OCI-LY7 (cell line): ENCODE results near the gene CACNA1D.

ENCODE experiments used
- EZH2phosphoT487 ChIP-seq: fragments of 200-600 bp; sonication (generic); IDR thresholded peaks from 2 replicates; pipeline ENCODE4 v1.6.1; 2018; ENCODE audit warnings: low read depth, borderline replicate concordance, mild to moderate bottlenecking, mixed run types, antibody characterized with exemption, low read length, moderate library complexity, mixed read lengths
- TF ChIP-seq, protein P1 (sequence below): fragments of 200-600 bp; sonication (generic); conservative IDR thresholded peaks from 2 replicates; pipeline ENCODE4 v1.5.1; 2014; ENCODE audit warnings: mild to moderate bottlenecking, antibody characterized with exemption, low read length, moderate library complexity, mixed read lengths

DNA sequence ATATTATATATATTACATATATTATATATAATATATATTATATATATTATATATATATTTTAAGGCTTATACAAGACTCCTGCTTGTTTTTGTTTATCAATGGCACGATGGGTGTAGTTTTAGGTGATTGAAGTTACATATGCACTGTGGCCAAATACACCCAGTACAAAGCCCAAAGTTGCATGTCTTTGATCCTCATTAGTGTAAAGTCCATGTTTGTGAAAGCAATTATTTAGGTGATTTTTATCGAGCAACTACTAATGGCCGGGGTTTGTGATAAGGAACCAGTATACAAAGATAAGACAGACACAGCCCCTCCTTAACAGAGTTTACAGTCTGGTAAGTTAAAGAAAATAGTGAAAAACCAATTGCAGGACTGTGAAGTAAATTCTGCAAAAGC, 197.5 kb downstream of the CACNA1D start:
- TF ChIP-seq, protein P1, sequence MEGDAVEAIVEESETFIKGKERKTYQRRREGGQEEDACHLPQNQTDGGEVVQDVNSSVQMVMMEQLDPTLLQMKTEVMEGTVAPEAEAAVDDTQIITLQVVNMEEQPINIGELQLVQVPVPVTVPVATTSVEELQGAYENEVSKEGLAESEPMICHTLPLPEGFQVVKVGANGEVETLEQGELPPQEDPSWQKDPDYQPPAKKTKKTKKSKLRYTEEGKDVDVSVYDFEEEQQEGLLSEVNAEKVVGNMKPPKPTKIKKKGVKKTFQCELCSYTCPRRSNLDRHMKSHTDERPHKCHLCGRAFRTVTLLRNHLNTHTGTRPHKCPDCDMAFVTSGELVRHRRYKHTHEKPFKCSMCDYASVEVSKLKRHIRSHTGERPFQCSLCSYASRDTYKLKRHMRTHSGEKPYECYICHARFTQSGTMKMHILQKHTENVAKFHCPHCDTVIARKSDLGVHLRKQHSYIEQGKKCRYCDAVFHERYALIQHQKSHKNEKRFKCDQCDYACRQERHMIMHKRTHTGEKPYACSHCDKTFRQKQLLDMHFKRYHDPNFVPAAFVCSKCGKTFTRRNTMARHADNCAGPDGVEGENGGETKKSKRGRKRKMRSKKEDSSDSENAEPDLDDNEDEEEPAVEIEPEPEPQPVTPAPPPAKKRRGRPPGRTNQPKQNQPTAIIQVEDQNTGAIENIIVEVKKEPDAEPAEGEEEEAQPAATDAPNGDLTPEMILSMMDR, result no peak
- TF ChIP-seq EZH2phosphoT487, result no peak
